HepG2 (cell line): Measurements from ENCODE around the gene TOMM22. TPM values are rescaled to one million over a fixed set of nuclear protein-coding genes. Genes with fewer than 3 reads are reported as not detected.

ENCODE experiments used
- CHD4 ChIP-seq: fragments of 200-600 bp; sonication (generic); IDR thresholded peaks from 2 replicates; pipeline ENCODE4 v1.7.0; 2017; ENCODE audit warnings: mild to moderate bottlenecking, low read length, borderline replicate concordance
- E2F1 ChIP-seq: sonication (generic); formaldehyde crosslinking; IDR thresholded peaks from 2 replicates; pipeline ENCODE4 v1.5.0; 2020; ENCODE audit warnings: missing genetic modification reagents
- HHEX ChIP-seq: IDR thresholded peaks from 2 replicates; pipeline ENCODE4 v1.6.1; 2016; ENCODE audit warnings: control low read depth
- KDM1A ChIP-seq: IDR thresholded peaks from 2 replicates; pipeline ENCODE4 v1.6.1; 2016; ENCODE audit warnings: missing compliant biosample characterization
- KDM2A ChIP-seq: sonication (generic); formaldehyde crosslinking; IDR thresholded peaks from 2 replicates; pipeline ENCODE4 v1.4.0; 2020; ENCODE audit warnings: low read depth, missing genetic modification reagents, borderline replicate concordance
- MBNL3 ChIP-seq: fragments of 250-450 bp; sonication (Bioruptor Pico); conservative IDR thresholded peaks from 2 replicates; pipeline ENCODE4 v1.8.0; 2022; ENCODE audit warnings: mild to moderate bottlenecking, inconsistent platforms
- RERE ChIP-seq: IDR thresholded peaks from 2 replicates; pipeline ENCODE4 v1.6.1; 2016; ENCODE audit warnings: low read depth, missing genetic modification reagents, missing compliant biosample characterization
- REXO4 ChIP-seq: sonication (generic); formaldehyde crosslinking; IDR thresholded peaks from 2 replicates; pipeline ENCODE4 v1.8.0; 2022; ENCODE audit warnings: missing genetic modification reagents, mild to moderate bottlenecking, borderline replicate concordance
- SOX13 ChIP-seq, 3 experiments: fragments of 450-650 bp in 1 of 3; sonication (generic) in 1 of 3; formaldehyde crosslinking in 1 of 3; IDR thresholded peaks in 2 of 3; conservative IDR thresholded peaks in 1 of 3; 2 replicates each; pipeline versions ENCODE4 v1.5.0 to v1.6.1; 2016 to 2020; ENCODE audit warnings: antibody characterized with exemption in 1 of 3, mild to moderate bottlenecking in 1 of 3, missing compliant biosample characterization in 1 of 3, missing genetic modification reagents in 1 of 3, moderate library complexity in 1 of 3
- TEAD2 ChIP-seq: sonication (generic); formaldehyde crosslinking; IDR thresholded peaks from 2 replicates; pipeline ENCODE4 v1.9.0; 2021; ENCODE audit warnings: missing genetic modification reagents
- TEAD3 ChIP-seq: optimal IDR thresholded peaks from 2 replicates; pipeline ENCODE3; 2016; ENCODE audit warnings: borderline replicate concordance
- ZKSCAN5 ChIP-seq: sonication (generic); formaldehyde crosslinking; IDR thresholded peaks from 2 replicates; pipeline ENCODE4 v1.5.1; 2020; ENCODE audit warnings: mild to moderate bottlenecking, missing genetic modification reagents
- ZMYM4 ChIP-seq: sonication (generic); formaldehyde crosslinking; IDR thresholded peaks from 2 replicates; pipeline ENCODE4 v1.8.1; 2023; ENCODE audit warnings: mild to moderate bottlenecking, missing genetic modification reagents
- ZNF224 ChIP-seq: sonication (generic); formaldehyde crosslinking; IDR thresholded peaks from 2 replicates; pipeline ENCODE4 v1.5.0; 2020; ENCODE audit warnings: mild to moderate bottlenecking, missing genetic modification reagents
- ZNF567 ChIP-seq: sonication (generic); formaldehyde crosslinking; IDR thresholded peaks from 2 replicates; pipeline ENCODE4 v1.8.1; 2023; ENCODE audit warnings: mild to moderate bottlenecking, missing genetic modification reagents, borderline replicate concordance
- ZNF580 ChIP-seq: IDR thresholded peaks from 2 replicates; pipeline ENCODE4 v1.6.1; 2016; ENCODE audit warnings: low read depth, borderline replicate concordance
- ZNF687 ChIP-seq: sonication (generic); formaldehyde crosslinking; IDR thresholded peaks from 2 replicates; pipeline ENCODE4 v1.5.1; 2020; ENCODE audit warnings: mild to moderate bottlenecking, missing genetic modification reagents, moderate library complexity
- ZNF720 ChIP-seq: sonication (generic); formaldehyde crosslinking; IDR thresholded peaks from 2 replicates; pipeline ENCODE4 v1.4.0; 2020; ENCODE audit warnings: missing genetic modification reagents
- polyA plus RNA-seq, 8 experiments: library from polyadenylated mRNA; depleted of rRNA in 3 of 8; stranded (reverse) in 7 of 8; unstranded in 1 of 8; fragments of >200 nt; fragmentation: Illumina TruSeq in 4 of 8; extraction: Trizol in 4 of 8; gene quantifications; 2 replicates each; pipeline versions ENCODE4 v1.2.1 to v1.2.3, GENCODE V29; 2011 to 2016; ENCODE audit warnings: low read depth in 4 of 8, missing spikeins in 1 of 8, mixed read lengths in 1 of 8; ENCODE audit not compliant: insufficient read depth in 1 of 8
- total RNA-seq, 5 experiments: library from RNA; depleted of rRNA; stranded (reverse); fragments of >200 nt; fragmentation: Illumina TruSeq; extraction: Trizol; gene quantifications; 2 replicates each; pipeline ENCODE4 v1.2.3, GENCODE V29; 2016; ENCODE audit warnings: low read depth in 1 of 5

Gene TOMM22
- total and polyA plus RNA-seq, 2 of the 13 experiments (the other 11 are each of a cell fraction or from before 2014, with no cell fraction given), result 46.9 to 118 TPM

- peak; percentile 52 for TF ChIP-seq ZNF687 (CRISPR knock-in tag)
- TF ChIP-seq KDM1A (CRISPR knock-in tag), result no peak
- TF ChIP-seq ZNF720 (CRISPR knock-in tag), result no peak
- TF ChIP-seq ZNF580 (CRISPR knock-in tag), result no peak
- no peak for TF ChIP-seq TEAD2 (CRISPR knock-in tag)
- TF ChIP-seq TEAD3 (CRISPR knock-in tag), result peak; percentile 65
- no peak for TF ChIP-seq CHD4
- TF ChIP-seq ZNF567, result no peak
- TF ChIP-seq ZKSCAN5 (CRISPR knock-in tag), result no peak
- TF ChIP-seq REXO4 (CRISPR knock-in tag), result no peak
- TF ChIP-seq SOX13 (IDR thresholded peaks at IDR 0.05), result no peak
- no peak for TF ChIP-seq SOX13 (CRISPR knock-in tag; conservative IDR thresholded peaks at IDR 0.05 in 1 of 2, IDR thresholded peaks at IDR 0.05 in 1 of 2)
- TF ChIP-seq KDM2A, result no peak; the same call in none of the 2 replicates
- no peak for TF ChIP-seq MBNL3 (CRISPR knock-in tag)
- TF ChIP-seq ZNF224, result no peak
- no peak for TF ChIP-seq RERE (CRISPR knock-in tag)
- peak; percentile 94 for TF ChIP-seq E2F1 (CRISPR knock-in tag)
- no peak for TF ChIP-seq HHEX (CRISPR knock-in tag)
- TF ChIP-seq ZMYM4 (CRISPR knock-in tag), result no peak
Observed at GRCh38 chr22:38705235-38706100, 23.7 kb downstream of the TOMM22 start, which contains the start of gene GTPBP1 (continued).
